CD4-positive, alpha-beta T cell treated with Interleukin-2 at 100 ng/mL for 4 hours (primary cell): Measurements from ENCODE around the gene CHN1.

Experiments
- DNase-seq: peaks from one replicate; pipeline ENCODE4 v3.0.0-alpha.2; 2020; ENCODE audit warnings: low spot score

Gene CHN1

DNA sequence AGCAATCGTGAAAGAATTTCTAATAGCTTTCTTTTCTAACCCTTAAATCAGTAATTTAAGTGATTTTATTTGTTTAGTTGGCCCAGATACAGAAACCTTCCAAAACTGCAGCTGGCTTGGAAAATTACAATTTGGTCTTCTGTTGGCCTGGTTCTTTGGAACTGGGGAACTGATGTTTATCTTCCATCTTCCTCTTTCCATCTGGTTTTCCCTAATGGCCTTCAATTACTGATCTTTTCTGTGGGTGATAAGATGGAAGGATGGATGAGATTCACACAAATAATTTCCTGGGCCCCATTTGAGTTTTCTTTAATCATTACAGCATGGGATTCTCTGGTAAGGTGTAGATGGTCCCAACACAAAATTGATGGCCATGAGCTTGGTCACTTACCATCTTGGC lies 134.4 kb downstream of the CHN1 start:
- DNase-seq: no peak

GRCh38 chr2:174868878-174869277 lies 136.3 kb downstream of the CHN1 start:
- no peak for DNase-seq

DNA sequence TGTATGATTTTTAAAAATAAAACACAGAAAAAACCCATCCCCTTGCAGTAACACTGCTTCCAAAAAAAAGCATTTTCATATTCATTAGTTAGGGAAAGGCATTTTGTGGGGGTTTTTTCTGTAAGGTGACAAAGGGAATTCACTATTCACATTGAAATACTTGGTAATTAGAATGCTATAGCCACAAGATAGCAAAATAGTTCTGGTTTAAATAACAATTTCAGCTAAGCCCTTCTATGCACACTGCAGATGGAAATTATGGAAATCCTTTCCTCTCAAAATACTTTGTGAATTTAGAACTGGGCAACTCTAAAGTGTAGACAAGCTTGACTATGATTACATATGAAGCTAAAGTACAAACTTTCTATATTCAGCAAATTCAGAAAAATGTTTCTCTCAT lies 138.8 kb downstream of the CHN1 start:
- DNase-seq: no peak

DNA sequence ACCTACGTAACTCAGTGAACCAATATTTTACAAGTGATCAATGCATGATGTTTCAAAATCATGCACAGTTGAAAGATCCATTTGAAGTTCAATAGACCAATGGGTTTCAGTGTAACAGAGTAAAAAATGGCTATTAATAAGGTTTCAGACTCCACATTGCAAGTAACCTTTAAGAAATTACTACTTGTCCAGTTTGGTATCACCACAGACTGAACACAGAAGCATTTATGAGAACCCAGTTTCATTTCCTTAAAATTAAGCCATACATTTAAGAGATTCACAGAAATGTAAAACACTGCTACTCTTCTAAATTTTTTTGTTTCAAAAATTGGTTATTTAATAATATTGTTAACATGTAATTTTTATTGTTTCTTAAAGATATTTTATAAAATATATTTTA lies 142.0 kb downstream of the CHN1 start:
- DNase-seq: no peak

DNA sequence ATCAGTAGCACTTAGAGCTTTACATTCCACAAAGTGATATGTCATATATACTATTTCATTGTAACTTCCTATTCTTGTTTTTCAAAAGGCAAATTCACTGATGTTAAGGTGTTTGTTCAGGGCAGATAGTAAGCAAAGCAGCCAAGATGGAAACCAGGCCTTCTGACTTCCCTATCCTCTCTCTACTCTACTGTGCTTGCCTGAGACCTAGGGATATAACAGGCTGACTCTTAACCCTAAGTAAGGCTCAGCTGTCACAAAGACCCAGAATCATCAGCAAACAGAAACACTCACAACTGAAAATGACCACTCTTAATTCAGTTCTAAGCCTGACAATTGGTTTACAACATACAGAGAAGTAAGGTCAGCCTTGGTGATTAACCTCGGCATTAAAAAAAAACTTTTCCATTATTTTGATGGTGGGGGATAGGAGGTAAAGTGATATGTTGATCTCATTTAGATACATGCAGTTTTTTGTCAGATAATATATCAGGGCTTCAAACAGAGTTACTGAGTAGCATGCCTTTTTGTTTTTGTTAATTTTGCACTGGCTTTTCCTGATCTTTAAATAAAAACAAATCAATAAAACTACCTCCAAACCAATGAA lies 145.5 kb downstream of the CHN1 start:
- DNase-seq: no peak

DNA sequence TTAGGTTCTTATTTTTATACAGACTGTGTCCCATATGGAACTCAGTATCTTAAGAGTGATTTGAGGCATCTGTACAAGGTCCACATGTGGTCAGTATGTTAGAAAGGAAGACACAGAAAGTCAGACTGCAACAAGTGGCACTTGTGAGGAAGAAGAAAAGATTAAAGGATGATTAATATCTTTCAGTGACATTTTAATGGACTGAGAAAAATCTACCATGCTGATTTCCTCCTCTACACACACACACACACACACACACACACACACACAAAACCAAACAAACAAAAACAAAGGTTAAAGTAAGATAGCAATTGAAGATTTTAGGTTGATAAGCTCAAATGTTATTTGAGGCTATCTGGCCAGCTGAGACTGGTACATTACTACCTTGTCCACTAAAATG lies 146.4 kb downstream of the CHN1 start:
- DNase-seq: no peak

- DNase-seq: no peak
These were observed 148.7 kb downstream of the CHN1 start for GRCh38 chr2:174856447-174856846.

- no peak for DNase-seq
These were observed 157.9 kb downstream of the CHN1 start for GRCh38 chr2:174846941-174847938.

DNA sequence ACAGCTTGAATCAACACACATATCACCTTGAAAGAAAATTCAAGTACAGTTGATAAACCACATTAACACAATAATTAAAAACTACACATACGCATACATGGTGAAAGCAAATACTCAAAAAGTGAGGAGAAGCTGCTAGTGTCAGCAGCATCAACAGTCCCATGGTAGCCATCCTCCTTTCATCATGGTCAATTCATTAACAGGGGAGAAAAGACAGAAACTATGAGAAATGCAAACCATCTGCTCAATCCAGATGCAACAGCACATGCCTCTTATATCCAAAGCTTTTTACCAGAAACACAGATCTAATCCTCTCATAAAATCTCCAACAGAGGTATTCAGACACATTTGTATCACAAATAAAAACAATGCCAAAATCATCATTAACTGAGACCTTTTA lies 159.0 kb downstream of the CHN1 start:
- DNase-seq: no peak

GRCh38 chr2:174844295-174844708 lies 160.9 kb downstream of the CHN1 start:
- DNase-seq: no peak

DNA sequence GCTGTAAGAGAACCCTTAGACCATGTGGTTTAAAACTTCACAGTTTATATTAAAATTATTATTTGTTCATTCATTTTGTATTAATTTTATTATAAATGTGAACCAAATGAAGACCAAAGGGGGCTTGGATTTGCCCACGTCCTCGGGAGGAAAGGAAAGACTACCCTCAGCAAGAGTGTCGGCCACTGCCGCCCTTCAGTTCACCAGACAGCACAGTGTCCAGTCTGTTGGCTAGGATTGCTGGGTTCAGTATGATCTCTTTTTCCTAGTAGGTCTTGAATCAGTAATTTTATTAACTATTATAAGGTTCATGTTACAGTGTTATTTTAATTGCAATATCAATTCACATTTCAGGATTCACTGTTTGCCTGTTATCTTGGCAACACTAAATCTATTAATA lies 162.7 kb downstream of the CHN1 start:
- DNase-seq: no peak

- no peak for DNase-seq
These were observed 163.2 kb downstream of the CHN1 start for GRCh38 chr2:174841936-174842335.

- DNase-seq: no peak
These were observed 163.8 kb downstream of the CHN1 start for GRCh38 chr2:174841350-174841749.

DNA sequence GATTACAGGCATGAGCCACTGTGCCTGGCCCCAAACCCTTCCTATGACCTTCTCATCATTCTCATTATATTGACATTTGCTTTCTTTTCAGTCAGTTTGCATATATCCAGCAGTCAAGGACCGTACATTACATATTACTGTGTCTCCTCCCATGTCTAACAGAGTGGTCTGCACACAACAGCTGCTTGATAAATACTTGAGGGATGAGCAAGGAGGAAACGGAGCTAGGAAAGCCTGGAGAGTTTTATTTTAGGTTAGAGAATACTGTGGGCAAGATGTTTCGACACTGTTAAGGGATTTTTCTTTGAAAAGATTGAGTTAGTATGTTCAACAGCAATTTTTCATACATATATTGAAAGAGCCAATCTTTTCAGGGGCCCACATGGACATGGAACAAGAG lies 164.7 kb downstream of the CHN1 start:
- DNase-seq: no peak

- DNase-seq: no peak
These were observed 165.5 kb downstream of the CHN1 start for GRCh38 chr2:174839662-174840061.

- no peak for DNase-seq
These were observed 168.2 kb downstream of the CHN1 start for GRCh38 chr2:174836995-174837390.

DNA sequence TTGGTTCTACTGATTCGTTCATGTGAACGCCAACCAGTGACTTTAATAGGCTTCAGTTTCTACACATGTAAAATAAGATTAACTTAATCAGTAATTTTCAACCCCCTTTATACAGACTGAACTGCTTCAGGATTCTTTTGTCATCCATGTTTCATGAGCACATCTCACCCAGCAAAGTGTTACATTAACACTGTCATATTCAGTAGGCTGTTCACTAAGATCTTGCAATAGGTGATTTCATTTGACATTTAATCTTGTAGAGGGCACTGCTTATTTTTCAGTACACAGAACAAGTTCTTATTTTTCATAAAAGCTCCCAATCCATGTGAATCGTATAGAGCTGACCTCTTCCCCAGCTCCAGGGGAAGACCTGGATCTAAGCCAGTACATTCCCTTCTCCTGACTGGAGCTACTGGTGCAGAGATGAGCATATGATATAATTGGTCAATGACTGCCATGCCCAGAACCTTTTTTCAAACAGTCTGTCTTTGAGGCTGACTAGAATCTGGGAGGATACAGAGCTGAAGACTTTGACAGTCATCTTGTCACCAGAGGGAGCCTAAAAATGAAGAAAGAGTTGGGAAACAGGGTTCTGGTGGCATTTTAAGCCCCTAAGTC lies 168.7 kb downstream of the CHN1 start:
- DNase-seq: no peak

DNA sequence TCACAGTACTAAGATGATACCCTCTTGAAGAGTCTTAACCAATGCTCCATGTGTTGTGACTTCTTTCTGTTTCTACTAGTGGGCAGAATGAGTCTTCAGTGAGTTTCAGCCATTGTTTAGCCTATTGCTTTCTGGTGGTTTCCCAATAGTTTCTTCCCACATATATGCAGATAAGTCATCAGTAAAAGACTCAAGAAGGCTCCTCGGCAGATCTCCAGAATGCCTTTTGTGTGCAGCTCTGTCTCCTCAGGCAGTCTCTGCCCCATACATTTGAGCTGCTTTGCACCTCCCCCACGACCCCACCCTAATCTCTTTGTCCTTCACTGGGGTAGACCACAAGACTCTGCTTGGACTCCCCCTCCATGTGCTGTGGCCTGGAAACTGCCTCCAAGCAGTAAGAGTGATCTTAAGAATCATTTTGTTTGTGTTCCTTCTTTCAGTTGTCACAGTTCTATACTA lies 169.4 kb downstream of the CHN1 start:
- DNase-seq: no peak

- DNase-seq: no peak
These were observed 171.4 kb downstream of the CHN1 start for GRCh38 chr2:174833737-174834136.

DNA sequence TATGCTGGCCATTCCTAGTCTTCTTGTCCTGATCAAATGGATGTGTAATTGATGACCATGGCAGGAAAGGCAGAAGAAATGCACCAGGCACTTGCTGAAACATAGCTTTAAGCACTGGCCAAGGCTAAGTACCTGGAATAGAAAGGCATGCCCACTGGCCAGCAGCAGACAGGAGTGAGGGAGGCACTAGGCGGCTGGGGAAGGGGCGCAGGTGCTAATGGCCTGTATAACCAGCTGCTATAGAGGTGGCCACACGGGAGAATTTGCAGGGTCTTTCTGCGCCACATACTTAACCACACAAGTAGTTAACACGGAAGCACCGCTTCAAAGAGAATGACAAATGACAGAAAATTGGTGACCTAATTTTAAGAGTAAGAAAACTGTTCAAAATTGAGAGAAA lies 174.6 kb downstream of the CHN1 start:
- no peak for DNase-seq

- no peak for DNase-seq
These were observed 175.6 kb downstream of the CHN1 start for GRCh38 chr2:174829550-174829949.

DNA sequence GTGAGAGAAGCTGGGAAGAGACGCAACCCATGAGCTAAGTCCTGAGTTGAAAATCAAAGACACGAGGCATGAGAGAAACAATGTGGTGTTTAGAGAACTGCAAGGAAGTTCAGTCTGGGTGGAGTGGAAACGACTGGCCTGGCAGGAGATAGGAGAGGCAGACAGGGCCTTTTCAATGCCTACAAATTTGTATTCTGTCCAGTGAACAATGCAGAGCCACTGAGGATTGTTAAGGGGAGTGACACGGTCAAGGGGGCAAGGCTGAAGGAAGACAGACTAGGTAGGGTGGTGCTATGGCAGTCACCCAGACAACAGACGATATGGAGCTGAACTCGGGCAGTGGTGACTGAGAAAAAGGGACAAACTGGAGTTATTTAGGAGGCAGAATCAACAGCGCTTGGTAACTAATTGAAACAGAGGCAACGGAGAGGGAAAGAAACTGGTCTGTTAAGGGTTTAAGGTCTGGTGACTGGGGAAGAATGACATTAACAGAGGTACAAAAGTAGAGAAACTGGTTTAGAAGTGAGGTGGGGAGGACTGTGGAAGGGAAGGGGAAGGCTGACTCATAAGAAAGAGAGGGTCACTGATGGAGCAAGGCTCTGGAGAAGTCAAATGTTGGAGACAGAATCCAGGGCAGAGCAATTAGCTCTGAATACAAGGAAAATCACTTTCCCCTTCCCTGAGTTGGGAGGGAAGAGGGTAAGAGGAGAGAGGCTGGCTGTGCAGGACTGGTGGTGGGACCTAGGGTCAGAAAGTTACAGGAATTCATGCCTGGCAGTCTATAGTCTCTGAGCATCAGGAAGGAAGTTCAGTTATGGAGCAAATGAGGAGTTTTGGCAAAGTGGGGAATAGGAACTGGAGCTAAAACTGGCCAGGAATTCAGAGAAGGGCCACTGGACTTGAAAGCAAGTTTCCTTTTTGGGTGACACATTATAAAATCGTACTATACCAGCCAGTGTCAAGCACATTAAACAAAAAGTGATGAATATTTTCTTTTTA lies 177.5 kb downstream of the CHN1 start:
- DNase-seq: no peak
